NCI-H446 (cell line): Measurements from ENCODE around the gene ASB9.
"Not testable (repeated sequence)": the region's sequence is repeated elsewhere in the genome, so short reads cannot be mapped to it uniquely, and the experiment has no call there.

Experiments used
- DNase-seq, 2 experiments: peaks; one replicate each; lab custom pipeline; 2025; lab: John Stamatoyannopoulos, UW

The ASB9 gene

GRCh38 chrX:15241301-15241700, 28.6 kb downstream of the ASB9 start:
- no peak for DNase-seq

- no peak for DNase-seq
These were observed 29.5 kb downstream of the ASB9 start for GRCh38 chrX:15240414-15240813.

DNA sequence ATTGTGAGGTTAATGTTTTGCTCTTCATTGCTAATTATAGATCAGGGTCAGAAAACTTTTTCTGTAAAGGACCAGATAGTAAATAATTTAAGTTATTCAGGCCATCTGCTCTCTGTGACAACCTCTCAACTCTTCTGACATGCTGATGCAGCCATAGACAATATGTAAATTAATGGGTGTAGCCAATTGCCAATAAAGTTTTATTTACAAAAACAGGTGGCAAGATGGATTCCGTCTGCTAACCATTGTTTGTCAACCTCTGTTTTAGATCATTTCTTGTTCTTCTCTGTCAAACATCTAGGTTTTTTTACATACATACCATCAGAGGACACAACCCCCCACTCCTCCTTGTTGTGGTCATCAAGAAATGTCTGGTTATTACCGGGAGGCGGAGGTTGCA, 33.7 kb downstream of the ASB9 start:
- DNase-seq: no peak

DNA sequence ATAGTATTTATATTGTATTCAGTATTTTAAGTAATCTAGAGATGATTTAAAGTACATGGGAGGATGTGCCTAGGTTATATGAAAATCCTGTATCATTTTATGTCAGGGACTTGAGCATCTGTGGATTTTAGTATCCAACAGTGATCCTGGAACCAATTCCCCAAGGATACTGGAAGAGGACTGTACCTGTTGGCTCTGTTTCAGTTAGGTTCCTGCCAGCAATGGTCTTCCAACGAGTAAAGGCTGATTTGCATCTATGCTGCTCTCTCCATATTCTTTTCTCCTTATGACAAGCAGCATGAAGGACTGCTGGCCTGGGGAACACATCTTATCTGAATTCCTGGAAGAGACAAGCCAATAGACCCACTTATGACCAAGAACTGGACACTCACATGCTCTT, 34.9 kb downstream of the ASB9 start:
- DNase-seq: no peak

DNA sequence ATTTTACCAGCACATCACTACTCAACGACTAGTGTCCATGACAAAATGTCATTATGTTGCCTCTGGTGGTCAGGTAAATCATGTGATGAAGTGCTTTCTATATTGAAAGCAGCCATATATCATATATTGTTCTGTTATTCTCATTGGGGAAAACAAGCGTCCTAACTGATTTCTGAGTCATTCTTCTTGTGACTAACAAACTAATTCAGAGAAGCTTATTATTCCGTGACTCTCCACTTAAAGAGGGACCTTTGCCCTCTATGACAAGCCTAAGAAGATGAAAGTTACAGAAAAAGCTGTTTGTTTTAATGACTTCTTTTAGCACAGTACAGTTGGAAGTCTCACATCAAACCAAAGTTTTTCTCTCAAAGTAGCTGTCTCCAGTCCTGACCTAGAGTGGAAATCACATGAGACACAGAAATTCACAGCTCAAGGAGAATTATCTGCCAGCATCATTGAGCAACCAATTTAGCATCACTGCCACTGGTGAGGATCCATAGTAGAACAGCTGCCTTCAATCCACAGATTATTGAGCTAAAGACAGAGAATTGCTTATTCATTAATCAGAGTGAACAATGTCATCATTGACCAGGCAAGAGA, 36.4 kb downstream of the ASB9 start:
- no peak for DNase-seq

DNA sequence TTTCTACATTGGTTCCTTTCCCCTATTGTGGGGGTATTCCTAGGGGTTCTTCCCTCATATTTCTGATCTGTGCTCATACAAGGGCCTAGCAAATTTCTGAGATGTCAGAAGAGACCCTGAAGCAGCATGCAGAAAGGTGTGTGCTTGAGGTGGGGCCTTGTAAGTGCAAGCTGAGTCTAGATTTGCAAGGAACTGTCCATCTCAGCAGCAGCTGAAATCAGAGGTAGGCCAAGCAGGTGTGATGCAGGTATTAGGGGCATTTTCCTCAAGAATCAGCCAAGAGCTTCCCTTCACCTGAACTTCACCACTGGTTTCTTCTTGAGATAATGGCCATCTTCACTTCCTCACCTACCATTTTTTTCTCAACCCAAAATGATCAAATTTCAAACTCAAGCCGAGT, 45.1 kb downstream of the ASB9 start:
- no peak for DNase-seq

GRCh38 chrX:15221321-15221720, 48.6 kb downstream of the ASB9 start:
- DNase-seq: no peak

DNA sequence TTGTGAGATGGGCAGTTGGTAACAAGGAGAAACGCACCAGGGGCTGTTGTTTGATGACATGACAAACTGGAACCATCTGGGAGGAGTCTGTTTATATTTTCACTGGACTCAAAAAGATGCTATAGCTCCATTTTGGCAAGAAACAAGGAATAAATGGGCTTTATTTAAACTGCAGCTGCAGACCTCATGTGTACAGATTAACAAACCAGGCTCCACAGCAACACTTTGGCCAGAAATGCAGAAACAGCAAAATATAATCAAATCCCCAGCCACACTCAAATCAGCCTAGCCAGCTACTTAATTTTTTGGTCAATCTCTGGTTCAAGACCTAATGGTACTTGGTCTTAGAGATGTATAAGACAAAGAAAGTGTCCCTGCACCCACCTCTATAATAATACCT, 52.7 kb downstream of the ASB9 start:
- no peak for DNase-seq

- DNase-seq: no peak
These were observed 53.6 kb downstream of the ASB9 start for GRCh38 chrX:15216280-15216679.

- DNase-seq: no peak
These were observed 54.5 kb downstream of the ASB9 start for GRCh38 chrX:15215366-15215765.

- no peak for DNase-seq
These were observed 55.3 kb downstream of the ASB9 start for GRCh38 chrX:15214588-15214987.

DNA sequence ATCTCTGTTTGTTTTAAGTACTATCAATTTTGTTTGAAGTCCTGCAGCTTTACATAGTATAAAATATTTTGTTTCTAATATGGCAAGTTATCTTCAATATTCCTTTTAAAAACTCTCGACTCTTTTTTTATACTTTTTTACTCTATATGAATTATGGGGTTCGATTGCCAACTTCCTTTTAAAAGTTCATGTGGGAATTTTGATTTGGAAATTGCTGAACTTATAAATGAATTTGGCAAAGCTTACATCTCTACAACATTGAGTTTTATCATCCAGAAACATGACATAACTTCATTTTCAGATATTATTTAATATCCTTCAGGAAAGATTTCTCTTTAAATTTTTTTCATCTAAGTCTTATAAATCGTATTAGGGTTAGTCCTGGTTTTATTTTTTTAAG, 60.8 kb downstream of the ASB9 start:
- no peak for DNase-seq

GRCh38 chrX:15207994-15208393, 61.9 kb downstream of the ASB9 start:
- DNase-seq: no peak

GRCh38 chrX:15207384-15207783, 62.5 kb downstream of the ASB9 start:
- DNase-seq: no peak

DNA sequence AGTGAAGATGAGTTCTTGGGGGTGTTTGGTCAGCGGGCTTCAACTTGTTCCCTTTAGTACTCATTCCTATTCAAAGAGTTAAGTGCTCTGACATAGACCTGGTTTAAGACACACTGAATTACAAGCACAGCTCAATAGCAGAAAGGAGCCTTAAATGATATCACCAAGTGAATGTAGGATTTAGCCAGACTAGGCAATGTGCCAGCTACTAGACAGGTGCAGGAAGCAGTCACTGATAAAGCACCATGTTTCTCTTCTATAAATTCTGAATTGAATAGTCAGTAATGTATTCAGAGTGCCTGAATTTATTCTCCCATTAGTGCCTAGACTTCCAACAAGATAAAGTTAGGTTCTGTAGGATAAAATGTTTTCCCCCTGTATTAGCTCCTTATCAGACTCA, 63.6 kb downstream of the ASB9 start:
- DNase-seq: no peak

DNA sequence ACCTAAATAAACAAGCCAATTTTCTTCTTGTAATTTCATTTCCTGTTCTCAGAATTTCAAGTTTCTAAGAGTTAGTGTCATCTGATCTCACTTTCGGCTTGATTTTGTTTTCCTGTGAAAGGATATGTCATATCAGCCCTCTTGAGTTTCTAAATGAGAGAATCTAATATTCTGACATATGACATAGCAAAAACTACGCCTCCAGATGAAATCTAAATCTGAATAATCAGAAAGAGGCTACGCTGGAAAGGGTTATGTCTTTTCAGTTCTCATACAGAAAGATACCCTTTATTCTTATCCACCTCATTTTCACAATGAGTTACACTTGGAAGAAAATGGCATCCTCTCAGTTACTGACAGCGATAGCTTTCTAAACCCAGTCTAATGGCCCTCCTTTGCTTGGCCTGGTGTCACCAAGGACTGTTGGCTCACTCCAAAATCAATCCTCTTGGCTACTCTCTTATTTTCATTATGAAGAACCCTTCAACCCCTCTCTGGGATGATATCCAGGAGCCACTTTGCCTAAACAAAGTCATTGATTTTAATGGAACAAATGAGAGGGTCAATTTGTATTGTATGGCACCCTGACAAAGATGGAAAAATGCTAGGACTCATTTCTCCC, 65.6 kb downstream of the ASB9 start:
- no peak for DNase-seq

- DNase-seq: no peak
These were observed 66.2 kb downstream of the ASB9 start for GRCh38 chrX:15203694-15204093.

DNA sequence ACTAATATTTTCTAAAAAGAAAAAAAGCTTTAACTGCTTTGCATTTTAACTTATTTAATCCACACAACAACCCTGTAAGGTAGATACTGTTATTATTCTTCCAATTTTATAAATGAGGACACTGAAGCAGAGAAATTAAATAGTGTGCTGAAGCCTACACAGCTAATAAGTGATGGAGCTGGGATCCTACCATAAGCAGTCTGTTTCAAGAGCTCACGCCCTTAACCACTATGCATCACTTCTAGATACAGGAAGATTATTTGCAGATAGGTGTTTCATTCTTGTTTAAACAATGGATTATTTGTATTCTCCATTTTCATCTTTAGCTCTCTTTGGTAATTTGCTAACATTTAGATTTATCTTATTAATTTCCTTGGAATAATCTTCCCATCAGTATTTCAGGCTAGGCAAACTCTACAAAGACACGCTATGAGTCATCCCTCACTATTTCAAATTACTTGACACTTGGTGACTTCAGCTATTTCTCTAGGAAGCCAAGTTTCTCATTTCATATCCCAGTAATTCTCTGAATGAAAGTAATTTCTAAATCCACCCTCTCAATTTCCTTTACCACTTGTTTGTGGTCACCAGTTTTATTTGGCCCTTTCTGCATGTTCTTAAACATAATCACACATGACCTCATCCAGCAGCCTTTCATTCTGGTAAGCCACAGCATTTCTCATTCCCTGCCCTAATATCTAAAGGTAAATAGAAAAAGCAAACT, 67.3 kb downstream of the ASB9 start:
- no peak for DNase-seq

DNA sequence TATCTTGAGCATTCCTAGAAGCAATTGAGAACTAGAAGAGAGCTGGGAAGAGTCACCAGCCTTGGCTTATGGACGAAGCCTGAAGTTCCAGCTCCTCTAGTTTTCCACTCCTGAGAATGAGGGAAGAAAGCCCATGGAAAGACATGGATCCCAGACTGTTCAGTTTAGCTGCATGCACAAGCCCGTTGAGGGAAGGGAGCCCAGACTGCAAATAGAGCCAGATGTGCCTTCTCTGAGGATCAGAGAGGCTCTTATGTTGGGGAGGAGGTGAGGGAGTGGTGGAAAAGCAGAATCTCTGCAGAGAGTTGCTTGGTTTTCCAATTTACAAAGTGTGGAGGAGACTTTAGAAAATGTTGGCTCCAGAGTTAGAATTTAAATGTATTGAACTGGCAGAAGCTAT, 69.0 kb downstream of the ASB9 start:
- DNase-seq: no peak

DNA sequence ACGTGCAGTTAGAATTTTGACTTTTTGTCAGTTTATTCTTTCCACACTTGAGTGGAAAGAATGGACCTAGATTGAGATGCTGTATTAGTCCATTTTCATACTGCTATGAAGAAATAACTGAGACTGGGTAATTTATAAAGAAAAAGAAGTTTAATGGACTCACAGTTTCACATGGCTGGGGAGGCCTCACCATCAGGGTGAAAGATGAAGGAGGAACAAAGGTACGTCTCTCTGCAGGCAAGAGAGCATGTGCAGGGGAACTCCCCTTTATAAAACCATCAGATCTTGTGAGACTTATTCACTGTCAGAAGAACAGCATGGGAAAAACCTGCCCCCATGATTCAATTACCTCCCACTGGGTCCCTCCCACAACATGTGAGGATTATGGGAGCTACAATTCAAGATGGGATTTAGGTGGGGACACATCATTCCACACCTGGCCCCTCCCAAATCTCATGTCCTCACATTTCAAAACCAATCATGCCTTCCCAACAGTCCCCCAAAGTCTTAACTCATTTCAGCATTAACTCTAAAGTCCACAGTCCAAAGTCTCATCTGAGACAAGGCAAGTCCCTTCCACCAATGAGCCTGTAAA, 71.2 kb downstream of the ASB9 start:
- DNase-seq: not testable (repeated sequence)

DNA sequence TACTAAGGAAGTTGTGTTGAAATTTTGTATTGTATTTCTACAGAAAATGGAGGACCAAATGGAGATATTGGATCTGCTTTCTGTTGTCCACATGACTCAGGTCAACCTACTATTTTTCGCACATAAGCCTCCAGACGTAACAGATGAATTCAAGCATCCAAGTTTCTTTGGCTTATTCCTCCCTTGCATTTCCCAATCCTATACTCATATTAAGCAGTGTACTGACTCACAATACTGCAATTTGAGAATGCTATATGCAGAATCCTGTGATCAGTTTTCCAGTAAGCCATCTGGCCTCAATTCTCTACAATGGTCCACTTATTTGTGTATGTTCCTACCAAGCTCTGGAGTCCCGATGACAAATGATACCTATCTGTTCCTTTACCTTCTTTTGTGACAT, 75.7 kb downstream of the ASB9 start:
- DNase-seq: no peak
